Right ventricle myocardium inferior (tissue), 1 donor: ENCODE measurements around the gene TEAD4. TPM values are rescaled to one million over a fixed set of nuclear protein-coding genes. Genes with fewer than 3 reads are reported as not detected.

Experiments used
- ATAC-seq: fragments of 200-7000 bp; cut with Tn5 transposase; one replicate; pipeline ENCODE4 v1.9.1; 2020; ENCODE audit warnings: mild to moderate bottlenecking, moderate library complexity
- DNase-seq: peaks from one replicate; pipeline ENCODE4 v3.0.0; 2021; ENCODE audit errors: missing footprints
- intact Hi-C: fragments of 100-400 bp; cut with DNase I; formaldehyde crosslinking; loops from one replicate; pipeline ENCODE4 v1.11.0; 2022
- long read RNA-seq: library from polyadenylated mRNA; unstranded; transcript quantifications from one replicate; pipeline ENCODE4 v2.0.0, GENCODE V29; 2021
- total RNA-seq: library from RNA; stranded (reverse); fragmentation: NEBNext Ultra II Directional; extraction: Animal tissue kit (Norgen Biotek cat#: 25700); gene quantifications from one replicate; pipeline ENCODE4 v1.2.1, GENCODE V29; 2021
- donor health status: DM: no; HTN: yes; CAD: no; lungs with severe emphysema.

The TEAD4 gene
- 13.4 TPM for total RNA-seq
- long read RNA-seq, partial matches to known transcripts: 6 of 7 reads
- long read RNA-seq, other reads (novel, unspliced or antisense): 0 of 7 reads

DNA sequence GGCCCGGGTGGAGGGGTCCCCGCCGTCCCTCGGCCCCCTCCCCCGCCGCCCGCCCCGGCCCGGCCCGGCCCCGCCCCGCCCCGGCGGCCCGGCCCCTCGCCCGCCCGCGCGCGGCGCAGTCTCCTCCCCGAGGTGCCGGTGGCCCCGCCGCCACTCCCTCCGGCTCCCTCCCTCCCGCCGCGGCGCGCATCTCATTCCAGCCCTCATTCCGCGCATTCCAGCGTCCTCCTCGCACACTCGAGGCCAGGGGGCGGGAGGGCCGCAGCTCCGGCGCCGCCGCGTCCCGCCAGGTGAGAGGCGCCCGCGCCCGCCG is at the start of gene TEAD4:
Gene TEAD4, plus strand, starts transcription at position 206 of the 313 bp plus-strand sequence.
- ATAC-seq (peak; percentile 42), DNase-seq (no peak)
- intact Hi-C loops: loop anchor here (5.0 kb wide), 2 partner anchors 67 to 73 kb away; partner anchors contain the start of gene TULP3

DNA sequence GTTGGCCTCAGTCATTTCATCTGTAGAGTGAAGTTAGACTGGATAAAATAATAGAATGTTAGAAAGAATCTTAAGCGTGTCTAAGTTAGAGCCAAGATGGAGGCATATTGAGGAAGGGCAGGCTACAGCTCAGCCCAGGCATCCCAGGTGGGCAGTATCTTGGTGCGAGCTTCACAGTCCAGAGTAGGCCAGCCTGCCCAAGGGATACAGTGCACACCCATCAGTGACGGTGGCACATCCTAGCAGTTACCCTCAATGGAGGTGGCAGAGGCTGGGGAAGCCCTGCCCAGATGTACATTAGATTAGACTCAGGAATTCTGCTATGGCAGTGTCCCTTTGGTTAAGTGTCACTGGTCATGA is 47.0 kb upstream of the TEAD4 start:
- intact Hi-C loops: no loop called here
- DNase-seq: no peak
- ATAC-seq: no peak

DNA sequence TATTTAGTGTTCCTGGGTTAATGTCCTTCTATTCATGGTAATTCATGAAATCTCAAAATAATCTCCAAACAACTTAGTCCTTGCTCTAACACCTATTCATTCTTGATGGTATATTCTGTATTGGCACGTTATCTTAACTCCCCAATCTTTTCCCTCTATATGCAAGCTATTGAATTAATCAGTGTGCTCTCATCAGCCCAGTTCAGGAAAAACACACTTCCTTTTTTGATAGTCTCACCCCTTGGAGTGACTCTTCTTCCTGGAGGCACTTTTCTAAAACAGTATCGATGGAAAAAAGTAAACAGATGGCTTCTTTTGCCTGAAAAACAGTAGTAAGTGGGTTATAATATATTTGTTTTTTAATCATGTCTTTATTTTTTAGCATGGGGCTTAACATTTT is 39.9 kb upstream of the TEAD4 start:
- intact Hi-C loops: no loop called here
- no peak for DNase-seq
- no peak for ATAC-seq

DNA sequence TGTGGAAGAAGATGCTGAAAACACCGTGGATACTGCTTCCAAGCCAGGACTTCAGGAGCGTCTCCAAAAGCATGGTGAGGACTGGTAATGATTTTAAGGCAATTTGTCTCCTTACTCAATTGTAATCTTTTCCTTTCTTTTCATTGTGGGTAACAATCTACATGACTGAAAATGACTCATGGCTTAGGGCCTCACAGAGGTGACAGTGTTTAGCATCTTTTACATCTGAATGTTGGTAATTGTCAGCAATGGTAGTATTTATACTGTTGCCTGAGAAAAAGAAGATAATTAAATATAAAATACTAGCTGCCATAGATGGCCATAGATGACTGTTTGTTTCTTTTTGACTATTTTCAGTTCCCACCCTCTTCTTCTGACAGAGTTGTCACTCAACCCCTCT is 36.9 kb upstream of the TEAD4 start:
- ATAC-seq (no peak), DNase-seq (no peak)
- intact Hi-C loops: no loop called here

DNA sequence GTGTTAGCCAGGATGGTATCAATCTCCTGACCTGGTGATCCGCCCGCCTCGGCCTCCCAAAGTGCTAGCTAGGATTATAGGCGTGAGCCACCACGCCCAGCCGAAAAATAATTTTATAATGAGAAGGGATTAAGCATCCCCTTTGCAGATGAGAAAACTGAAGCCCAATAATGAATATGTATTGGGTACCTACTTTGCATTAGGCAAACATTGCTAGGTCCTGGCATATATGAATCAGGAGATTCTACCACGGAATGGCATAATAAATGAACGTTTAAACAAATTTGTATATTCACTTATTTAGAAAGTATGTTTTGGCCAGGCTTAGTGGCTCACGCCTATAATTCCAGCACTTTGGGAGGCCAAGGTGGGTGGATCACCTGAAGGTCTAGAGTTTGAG is 36.1 kb upstream of the TEAD4 start:
- ATAC-seq: no peak
- intact Hi-C loops: no loop called here
- no peak for DNase-seq

DNA sequence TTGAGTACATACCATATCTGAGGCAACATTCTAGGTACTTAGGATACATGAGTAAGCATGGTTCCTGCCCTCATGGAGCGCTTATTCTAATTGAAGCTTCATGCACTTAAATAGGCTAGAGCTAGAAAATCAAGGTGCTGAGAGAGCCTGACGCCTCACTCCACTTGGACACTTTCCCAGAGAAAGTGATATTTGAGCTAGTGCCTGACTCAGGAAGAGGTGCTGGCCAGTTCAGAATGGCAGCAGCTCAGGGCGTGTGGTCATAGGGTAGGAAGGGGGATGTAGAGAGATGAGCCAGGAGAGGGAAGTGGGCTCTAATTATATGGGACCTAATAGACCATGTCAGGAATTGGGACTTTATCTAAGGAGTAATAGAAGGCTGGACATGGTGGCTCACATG is 35.2 kb upstream of the TEAD4 start:
- DNase-seq (no peak), ATAC-seq (peak; percentile 56)
- intact Hi-C loops: no loop called here

DNA sequence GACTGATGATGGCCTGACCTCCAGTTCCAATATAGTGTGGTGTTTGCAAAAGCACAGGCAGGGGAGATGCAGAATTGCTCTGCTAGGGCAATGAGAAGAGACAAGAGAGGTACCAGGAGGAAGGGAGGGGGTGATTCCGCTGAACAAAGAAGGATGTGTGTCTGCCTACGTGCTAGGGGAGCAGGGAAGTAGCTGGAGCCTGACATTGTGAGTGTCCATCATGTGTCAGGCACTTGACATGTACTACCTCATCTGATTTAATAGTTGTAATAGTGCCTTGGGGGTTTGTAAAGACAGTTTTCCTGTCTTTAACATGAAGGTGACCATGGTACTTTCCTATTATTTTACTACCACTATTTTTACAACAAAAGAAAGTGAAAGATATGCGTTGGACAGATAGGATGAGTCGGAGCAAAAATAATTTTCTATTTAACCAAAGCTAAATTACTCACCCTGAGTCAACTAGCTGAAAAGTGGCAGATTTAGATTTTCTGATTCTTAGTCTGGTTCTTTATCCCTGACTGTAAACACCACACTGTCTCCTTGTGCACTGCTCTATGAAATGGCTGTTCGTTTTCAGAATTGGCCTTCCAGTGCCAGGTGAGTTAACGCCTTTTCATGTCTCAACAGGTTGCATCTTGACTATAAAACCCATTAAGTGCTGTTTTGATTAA is 33.7 kb upstream of the TEAD4 start:
- DNase-seq (no peak), ATAC-seq (no peak)
- intact Hi-C loops: no loop called here

DNA sequence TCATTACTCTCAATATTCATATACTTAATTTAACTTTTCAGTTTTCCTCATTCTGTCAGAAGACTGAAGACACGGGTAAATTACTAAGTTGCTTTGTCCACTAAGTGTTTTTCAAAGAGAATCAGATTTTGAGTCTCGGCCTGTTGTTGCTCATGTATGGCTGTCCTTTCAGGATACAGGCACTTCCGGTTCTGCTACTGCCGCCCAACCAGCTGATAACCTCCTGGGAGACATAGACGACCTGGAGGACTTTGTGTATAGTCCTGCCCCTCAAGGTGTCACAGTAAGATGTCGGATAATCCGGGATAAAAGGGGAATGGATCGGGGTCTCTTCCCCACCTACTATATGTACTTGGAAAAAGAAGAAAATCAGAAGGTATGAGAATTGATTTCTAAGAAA is 28.3 kb upstream of the TEAD4 start:
- intact Hi-C loops: no loop called here
- ATAC-seq (no peak), DNase-seq (no peak)

DNA sequence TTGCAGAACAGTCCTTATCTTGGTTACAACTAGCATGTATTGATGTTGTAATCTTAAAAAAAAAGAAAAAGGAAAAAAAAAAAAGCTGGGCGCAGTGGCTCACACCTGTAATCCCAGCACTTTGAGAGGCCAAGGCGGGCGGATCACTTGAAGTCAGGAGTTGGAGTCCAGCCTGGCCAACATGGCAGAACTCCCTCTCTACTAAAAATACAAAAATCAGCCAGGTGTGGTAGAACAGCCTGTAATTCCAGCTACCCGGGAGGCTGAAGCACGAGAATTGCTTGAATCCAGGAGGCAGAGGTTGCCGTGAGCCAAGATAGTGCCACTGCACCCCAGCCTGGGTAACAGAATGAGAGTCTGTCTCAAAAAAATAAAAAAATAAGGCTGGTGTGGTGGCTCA is 25.6 kb upstream of the TEAD4 start:
- intact Hi-C loops: no loop called here
- no peak for ATAC-seq

DNA sequence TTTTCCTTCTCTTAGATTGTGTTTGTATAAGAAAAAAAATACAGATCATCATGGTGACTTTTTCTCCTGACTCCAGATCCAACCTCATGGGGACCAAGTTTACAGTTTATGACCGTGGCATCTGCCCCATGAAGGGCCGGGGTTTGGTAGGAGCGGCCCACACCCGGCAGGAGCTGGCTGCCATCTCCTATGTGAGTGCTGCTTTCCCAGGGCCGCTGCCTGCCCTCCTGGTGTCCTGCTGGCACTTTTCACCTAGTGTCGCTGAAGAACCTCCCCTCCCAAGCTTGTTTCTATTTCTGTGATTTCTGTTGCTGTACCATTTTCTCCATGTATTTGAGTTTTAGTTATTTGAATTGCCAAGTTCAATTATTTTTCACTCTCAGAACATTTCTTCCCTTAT is 24.8 kb upstream of the TEAD4 start:
- no peak for DNase-seq
- intact Hi-C loops: no loop called here
- no peak for ATAC-seq

More for the DNA sequence above, 25.6 kb upstream of the TEAD4 start:
- no peak for DNase-seq

DNA sequence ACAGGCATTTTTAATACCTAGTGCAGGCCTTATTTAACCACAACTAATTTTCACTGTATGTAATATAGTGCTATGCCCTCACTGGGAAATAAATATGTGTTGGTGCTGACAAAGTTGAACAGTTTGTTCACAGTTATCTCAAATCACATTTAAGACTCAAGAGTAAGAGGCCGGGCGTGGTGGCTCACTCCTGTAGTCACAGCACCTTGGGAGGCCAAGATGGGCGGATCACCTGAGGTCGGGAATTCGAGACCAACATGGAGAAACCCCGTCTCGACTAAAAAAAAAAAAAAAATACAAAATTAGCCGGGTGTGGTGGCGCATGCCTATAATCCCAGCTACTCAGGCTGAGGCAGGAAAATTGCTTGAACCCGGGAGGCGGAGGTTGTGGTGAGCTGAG is 22.9 kb upstream of the TEAD4 start:
- intact Hi-C loops: no loop called here

DNA sequence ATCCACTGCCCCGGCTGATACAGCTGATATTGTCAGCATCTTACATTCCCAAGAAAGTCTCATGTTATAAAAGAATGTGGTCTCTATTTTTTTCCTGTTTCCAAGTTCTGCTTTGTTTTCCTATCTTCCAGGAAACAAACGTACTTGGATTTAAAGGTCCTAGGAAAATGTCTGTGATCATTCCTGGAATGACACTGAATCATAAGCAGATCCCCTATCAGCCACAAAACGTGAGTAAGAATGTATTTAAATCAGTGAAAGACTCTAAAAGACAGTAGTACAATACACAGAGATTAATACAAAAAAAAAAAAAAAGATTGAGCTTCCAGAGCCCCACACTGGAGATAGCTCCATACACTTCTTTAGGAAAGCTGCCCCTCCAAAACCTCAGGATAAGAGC is 21.7 kb upstream of the TEAD4 start:
- no peak for DNase-seq
- ATAC-seq: no peak
- intact Hi-C loops: no loop called here

More for the DNA sequence above, 22.9 kb upstream of the TEAD4 start:
- ATAC-seq (no peak), DNase-seq (no peak)

DNA sequence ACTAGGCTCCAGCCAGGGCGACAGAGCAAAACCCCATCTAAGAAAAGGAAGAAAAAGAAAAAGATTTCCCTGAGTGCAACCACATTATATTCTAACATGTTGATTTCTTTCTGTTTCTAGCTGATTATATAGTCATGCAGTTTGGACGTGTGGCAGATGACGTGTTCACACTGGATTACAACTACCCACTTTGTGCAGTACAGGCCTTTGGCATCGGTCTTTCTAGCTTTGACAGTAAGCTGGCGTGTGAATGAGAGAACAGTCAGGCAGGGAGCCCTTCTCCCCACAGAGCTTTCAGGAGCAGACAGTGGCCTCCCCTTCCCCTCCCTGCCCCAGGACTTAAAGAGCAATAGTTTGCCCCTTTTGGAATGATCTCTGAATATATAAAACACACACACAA is 20.0 kb upstream of the TEAD4 start:
- ATAC-seq: no peak
- DNase-seq: no peak
- intact Hi-C loops: no loop called here

DNA sequence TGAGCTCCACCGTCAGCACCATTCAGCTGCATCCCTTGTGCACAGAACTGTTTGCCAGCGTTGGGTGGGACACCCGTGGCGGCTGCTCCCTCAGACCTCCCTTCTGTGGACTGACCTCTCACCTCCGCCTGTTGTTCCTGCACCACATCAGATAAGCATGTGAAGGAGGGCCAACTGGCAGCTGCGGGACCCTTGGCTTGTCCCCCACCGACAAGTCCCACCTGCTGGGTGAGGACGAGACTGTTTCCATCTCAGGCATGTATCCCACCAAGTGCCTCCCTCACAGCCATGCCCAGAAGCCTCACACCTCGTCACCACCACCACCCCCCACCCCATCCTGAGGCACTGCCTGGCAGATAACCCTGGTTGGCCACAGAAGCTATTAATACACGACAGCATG is 18.6 kb upstream of the TEAD4 start:
- DNase-seq: no peak

DNA sequence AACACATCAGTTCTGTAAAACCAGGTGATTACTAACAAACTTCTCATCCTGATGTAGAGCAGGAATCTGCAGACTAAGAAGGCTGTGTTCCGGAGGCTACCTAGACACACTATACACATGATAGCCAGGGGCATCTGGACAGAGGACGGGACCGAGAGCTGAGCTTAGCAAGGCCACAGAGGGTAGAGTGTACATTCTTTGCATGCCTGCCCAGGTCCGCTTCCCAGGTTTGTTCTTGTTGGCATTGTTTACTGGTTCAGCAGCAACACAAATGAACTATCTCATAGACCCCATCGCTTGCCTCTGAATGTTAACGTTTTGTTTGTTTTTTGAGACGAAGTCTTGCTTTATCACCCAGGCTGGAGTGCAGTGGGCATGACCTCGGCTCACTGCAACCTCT is 17.7 kb upstream of the TEAD4 start:
- ATAC-seq (no peak), DNase-seq (no peak)
- intact Hi-C loops: loop anchor here (5.0 kb wide), 1 partner anchor 54 kb away; no protein-coding TSS in a partner anchor

More for the DNA sequence above, 18.6 kb upstream of the TEAD4 start:
- no peak for ATAC-seq
- intact Hi-C loops: loop anchor here (5.0 kb wide), 1 partner anchor 53 kb away; no protein-coding TSS in a partner anchor

DNA sequence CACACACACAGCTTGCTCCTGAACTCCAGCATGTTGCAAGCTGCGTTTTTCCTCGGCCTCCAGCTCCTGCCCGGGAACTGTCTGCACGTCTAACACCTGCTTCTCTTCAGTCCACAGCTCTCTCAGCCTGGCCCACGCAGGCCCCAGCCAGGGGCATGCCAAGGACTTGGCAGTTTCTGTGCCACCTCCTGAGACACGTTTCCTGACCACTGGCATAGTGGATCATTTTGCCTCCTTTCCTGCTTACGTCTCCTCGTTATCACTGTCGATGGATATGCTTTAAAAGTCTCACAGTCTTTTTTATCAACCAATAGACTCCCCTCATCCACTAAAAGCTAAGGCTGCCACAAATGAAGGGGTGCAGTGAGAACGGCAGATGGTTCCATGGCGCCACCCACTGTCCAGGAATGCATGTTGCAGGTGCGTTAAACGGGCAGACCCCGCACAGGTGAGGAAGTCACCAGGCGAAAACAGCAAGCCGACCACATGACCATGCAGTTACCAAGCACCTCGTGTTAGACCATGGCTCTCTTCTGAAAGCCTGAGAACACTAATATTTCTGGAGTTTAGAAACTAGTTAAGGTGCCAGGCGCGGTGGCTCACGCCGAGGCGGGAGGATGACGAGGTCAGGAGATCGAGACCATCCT is 14.7 kb upstream of the TEAD4 start:
- ATAC-seq (peak; percentile 84), DNase-seq (no peak)
- intact Hi-C loops: loop anchor here (1.0 to 5.0 kb wide), 2 partner anchors 57 to 91 kb away; no protein-coding TSS in a partner anchor

DNA sequence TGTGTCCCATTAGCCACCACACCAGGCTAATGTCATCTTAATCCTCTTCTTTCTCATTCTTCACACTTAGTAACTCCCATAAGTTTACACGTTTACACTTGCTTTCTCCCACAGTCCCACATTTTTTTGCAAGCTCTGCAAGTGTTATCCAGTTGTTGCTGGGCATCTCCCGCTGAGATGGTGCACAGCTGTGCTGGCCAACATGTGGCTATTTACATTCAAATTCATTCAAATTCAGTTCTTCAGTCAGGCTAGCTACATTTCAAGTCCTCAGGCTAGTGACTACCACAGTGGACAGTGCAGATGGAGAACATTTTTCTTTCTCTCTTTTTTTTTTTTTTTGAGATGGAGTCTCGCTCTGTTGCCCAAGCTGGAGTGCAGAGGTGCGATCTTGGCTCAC is 9.8 kb upstream of the TEAD4 start:
- intact Hi-C loops: no loop called here
- DNase-seq: no peak
- ATAC-seq: no peak

DNA sequence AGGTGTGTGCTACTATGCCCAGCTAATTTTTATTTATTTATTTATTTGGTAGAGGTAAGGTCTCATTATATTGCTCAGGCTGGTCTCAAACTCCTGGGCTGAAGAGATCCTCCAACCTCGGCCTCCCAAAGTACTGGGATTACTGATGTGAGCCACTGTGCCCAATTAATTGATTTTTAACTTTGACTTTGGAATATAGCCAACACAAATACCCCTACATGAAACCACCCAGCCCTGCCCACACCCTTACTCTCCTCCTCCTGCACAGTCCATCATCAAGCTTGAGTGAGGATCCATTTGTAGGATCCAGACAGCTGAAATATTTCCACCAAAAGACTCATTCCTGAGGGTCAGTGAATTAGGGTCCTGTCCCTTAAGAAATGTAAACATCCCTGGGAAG is 3.3 kb upstream of the TEAD4 start:
- ATAC-seq (no peak), DNase-seq (no peak)
- intact Hi-C loops: loop anchor here (5.0 kb wide), 2 partner anchors 64 to 76 kb away; partner anchors contain the start of gene TULP3

DNA sequence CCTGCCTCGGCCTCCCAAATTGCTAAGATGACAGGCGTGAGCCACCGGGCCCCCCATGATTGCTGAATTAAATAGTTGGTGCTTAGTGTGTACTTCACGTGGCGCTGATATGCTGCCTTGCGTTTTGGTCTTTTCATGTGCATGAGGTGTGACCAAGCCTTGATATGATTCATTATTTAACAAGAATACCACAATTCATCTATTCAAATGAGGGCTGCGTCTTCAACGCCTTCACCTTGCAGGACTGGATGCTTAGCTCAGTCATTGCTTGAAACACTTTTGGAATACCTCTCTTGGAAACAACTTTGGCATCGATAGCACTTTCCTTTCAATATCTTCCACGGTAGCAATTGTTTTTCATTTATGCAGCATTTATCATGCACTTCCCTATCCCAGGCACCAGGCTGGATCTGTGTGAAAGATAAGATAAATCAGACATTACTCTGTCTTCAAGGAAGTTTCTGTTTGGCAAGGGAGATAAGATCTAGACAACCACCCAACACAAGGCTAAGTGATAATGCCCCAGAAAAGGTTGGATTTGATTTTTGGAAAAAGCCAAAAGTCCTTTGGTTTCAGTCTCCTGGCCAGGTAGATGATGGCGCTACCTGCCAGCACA is 1.3 kb upstream of the TEAD4 start:
- intact Hi-C loops: loop anchor here (5.0 kb wide), 2 partner anchors 66 to 74 kb away; partner anchors contain the start of gene TULP3
- DNase-seq (no peak), ATAC-seq (no peak)
